Measurements from ENCODE around the gene TTLL3. TPM values are rescaled to one million over a fixed set of nuclear protein-coding genes. Genes with fewer than 3 reads are reported as not detected.
A peak's percentile ranks its signal among the peaks of the same experiment; 100 is the strongest.

Gene TTLL3
- polyA plus RNA-seq, 1 donor: 97.4 TPM

- Histone ChIP-seq H3K27me3 (ENCODE audit: control insufficient read depth, insufficient read depth, low read length) (no peaks in the 10 kb centered on the region), H3K4me1 (ENCODE audit: control insufficient read depth, insufficient read depth, low read length) (no peaks in the 10 kb centered on the region), H3K36me3 (ENCODE audit: control insufficient read depth, insufficient read depth, low read length) (peaks cover 13% of the 10 kb centered on the region), H3K9me3 (ENCODE audit: control insufficient read depth, low read depth, low read length) (no peaks in the 10 kb centered on the region), H3K27ac (ENCODE audit: low read length) (no peak overlapping the region), H3K4me3 (ENCODE audit: low read length) (no peak overlapping the region)
- 94% methylated on average over 3 of the region's 7 CpGs for WGBS (ENCODE audit: insufficient coverage, low lambda C conversion rate)
- DNase-seq: no peak
These were observed 8.7 kb downstream of the TTLL3 start for GRCh38 chr3:9818666-9819335.

GRCh38 chr3:9820543-9820942, 10.5 kb downstream of the TTLL3 start:
- no peak for DNase-seq
- no peak overlapping the region for H3K27ac ChIP-seq (ENCODE audit: low read length)
- H3K4me1 ChIP-seq (ENCODE audit: control insufficient read depth, insufficient read depth, low read length): no peaks in the 10 kb centered on the region
- H3K4me3 ChIP-seq (ENCODE audit: low read length): no peak overlapping the region
- WGBS (ENCODE audit: insufficient coverage, low lambda C conversion rate): no CpG with 5 or more reads among the region's 12 CpGs
- peaks cover 13% of the 10 kb centered on the region for H3K36me3 ChIP-seq (ENCODE audit: control insufficient read depth, insufficient read depth, low read length)
- no peaks in the 10 kb centered on the region for H3K9me3 ChIP-seq (ENCODE audit: control insufficient read depth, low read depth, low read length)
- H3K27me3 ChIP-seq (ENCODE audit: control insufficient read depth, insufficient read depth, low read length): no peaks in the 10 kb centered on the region

- Histone ChIP-seq H3K36me3 (ENCODE audit: control insufficient read depth, insufficient read depth, low read length) (peaks cover 10% of the 10 kb centered on the region), H3K27me3 (ENCODE audit: control insufficient read depth, insufficient read depth, low read length) (no peaks in the 10 kb centered on the region), H3K4me3 (ENCODE audit: low read length) (no peak overlapping the region), H3K4me1 (ENCODE audit: control insufficient read depth, insufficient read depth, low read length) (no peaks in the 10 kb centered on the region), H3K27ac (ENCODE audit: low read length) (no peak overlapping the region), H3K9me3 (ENCODE audit: control insufficient read depth, low read depth, low read length) (no peaks in the 10 kb centered on the region)
- no peak for DNase-seq
- WGBS (ENCODE audit: insufficient coverage, low lambda C conversion rate): no CpG with 5 or more reads among the region's 2 CpGs
These were observed 10.9 kb downstream of the TTLL3 start for GRCh38 chr3:9820946-9821345.

GRCh38 chr3:9825451-9826040, 15.5 kb downstream of the TTLL3 start:
- no peaks in the 10 kb centered on the region for H3K27me3 ChIP-seq (ENCODE audit: control insufficient read depth, insufficient read depth, low read length)
- no peak overlapping the region for H3K27ac ChIP-seq (ENCODE audit: low read length)
- H3K4me1 ChIP-seq (ENCODE audit: control insufficient read depth, insufficient read depth, low read length): no peaks in the 10 kb centered on the region
- no peaks in the 10 kb centered on the region for H3K9me3 ChIP-seq (ENCODE audit: control insufficient read depth, low read depth, low read length)
- DNase-seq: peak in 1 of 2 donors; percentile 25
- no CpG with 5 or more reads among the region's 14 CpGs for WGBS (ENCODE audit: insufficient coverage, low lambda C conversion rate)
- no peak overlapping the region for H3K4me3 ChIP-seq (ENCODE audit: low read length)
- H3K36me3 ChIP-seq (ENCODE audit: control insufficient read depth, insufficient read depth, low read length): peaks cover 25% of the 10 kb centered on the region

GRCh38 chr3:9826815-9827573, 16.9 kb downstream of the TTLL3 start:
- DNase-seq: no peak

GRCh38 chr3:9828801-9829755, 19.0 kb downstream of the TTLL3 start:
- no CpG with 5 or more reads among the region's 17 CpGs for WGBS (ENCODE audit: insufficient coverage, low lambda C conversion rate)
- DNase-seq: no peak

More at GRCh38 chr3:9826815-9827573, 16.9 kb downstream of the TTLL3 start:
- Histone ChIP-seq H3K27ac (ENCODE audit: low read length) (no peak overlapping the region), H3K4me1 (ENCODE audit: control insufficient read depth, insufficient read depth, low read length) (no peaks in the 10 kb centered on the region), H3K9me3 (ENCODE audit: control insufficient read depth, low read depth, low read length) (no peaks in the 10 kb centered on the region), H3K27me3 (ENCODE audit: control insufficient read depth, insufficient read depth, low read length) (no peaks in the 10 kb centered on the region), H3K36me3 (ENCODE audit: control insufficient read depth, insufficient read depth, low read length) (peaks cover 24% of the 10 kb centered on the region), H3K4me3 (ENCODE audit: low read length) (no peak overlapping the region)
- WGBS (ENCODE audit: insufficient coverage, low lambda C conversion rate): no CpG with 5 or more reads among the region's 20 CpGs

GRCh38 chr3:9831253-9831652, 21.2 kb downstream of the TTLL3 start:
- peaks cover 61% of the 10 kb centered on the region for H3K36me3 ChIP-seq (ENCODE audit: control insufficient read depth, insufficient read depth, low read length)
- no peak for DNase-seq
- H3K9me3 ChIP-seq (ENCODE audit: control insufficient read depth, low read depth, low read length): no peaks in the 10 kb centered on the region
- no peak overlapping the region for H3K27ac ChIP-seq (ENCODE audit: low read length)
- no peak overlapping the region for H3K4me3 ChIP-seq (ENCODE audit: low read length)
- H3K27me3 ChIP-seq (ENCODE audit: control insufficient read depth, insufficient read depth, low read length): no peaks in the 10 kb centered on the region
- no peaks in the 10 kb centered on the region for H3K4me1 ChIP-seq (ENCODE audit: control insufficient read depth, insufficient read depth, low read length)
- no CpG with 5 or more reads among the region's 3 CpGs for WGBS (ENCODE audit: insufficient coverage, low lambda C conversion rate)

More at GRCh38 chr3:9828801-9829755, 19.0 kb downstream of the TTLL3 start:
- no peaks in the 10 kb centered on the region for H3K9me3 ChIP-seq (ENCODE audit: control insufficient read depth, low read depth, low read length)
- H3K36me3 ChIP-seq (ENCODE audit: control insufficient read depth, insufficient read depth, low read length): peaks cover 40% of the 10 kb centered on the region
- no peaks in the 10 kb centered on the region for H3K4me1 ChIP-seq (ENCODE audit: control insufficient read depth, insufficient read depth, low read length)
- no peaks in the 10 kb centered on the region for H3K27me3 ChIP-seq (ENCODE audit: control insufficient read depth, insufficient read depth, low read length)
- H3K4me3 ChIP-seq (ENCODE audit: low read length): no peak overlapping the region
- no peak overlapping the region for H3K27ac ChIP-seq (ENCODE audit: low read length)

GRCh38 chr3:9833078-9833477, 23.0 kb downstream of the TTLL3 start:
- no CpG with 5 or more reads among the region's 9 CpGs for WGBS (ENCODE audit: insufficient coverage, low lambda C conversion rate)
- H3K4me1 ChIP-seq (ENCODE audit: control insufficient read depth, insufficient read depth, low read length): no peaks in the 10 kb centered on the region
- H3K4me3 ChIP-seq (ENCODE audit: low read length): no peak overlapping the region
- DNase-seq: no peak
- no peaks in the 10 kb centered on the region for H3K9me3 ChIP-seq (ENCODE audit: control insufficient read depth, low read depth, low read length)
- H3K27ac ChIP-seq (ENCODE audit: low read length): no peak overlapping the region
- H3K36me3 ChIP-seq (ENCODE audit: control insufficient read depth, insufficient read depth, low read length): peaks cover 57% of the 10 kb centered on the region
- no peaks in the 10 kb centered on the region for H3K27me3 ChIP-seq (ENCODE audit: control insufficient read depth, insufficient read depth, low read length)

- Histone ChIP-seq H3K4me3 (ENCODE audit: low read length) (no peak overlapping the region), H3K9me3 (ENCODE audit: control insufficient read depth, low read depth, low read length) (no peaks in the 10 kb centered on the region), H3K27ac (ENCODE audit: low read length) (no peak overlapping the region), H3K36me3 (ENCODE audit: control insufficient read depth, insufficient read depth, low read length) (peaks cover 59% of the 10 kb centered on the region), H3K4me1 (ENCODE audit: control insufficient read depth, insufficient read depth, low read length) (no peaks in the 10 kb centered on the region), H3K27me3 (ENCODE audit: control insufficient read depth, insufficient read depth, low read length) (no peaks in the 10 kb centered on the region)
- no peak for DNase-seq
- no CpG with 5 or more reads among the region's 18 CpGs for WGBS (ENCODE audit: insufficient coverage, low lambda C conversion rate)
These were observed 24.7 kb downstream of the TTLL3 start for GRCh38 chr3:9834520-9835380.

All from large intestine (tissue), 3 donors.